ENCODE data around the gene RND2.
"Not testable (repeated sequence)": the region's sequence is repeated elsewhere in the genome, so short reads cannot be mapped to it uniquely, and the experiment has no call there.

RND2 gene

GRCh38 chr17:43027091-43028032 is 2.3 kb downstream of the RND2 start:
- DNase-seq, result no peak

DNA sequence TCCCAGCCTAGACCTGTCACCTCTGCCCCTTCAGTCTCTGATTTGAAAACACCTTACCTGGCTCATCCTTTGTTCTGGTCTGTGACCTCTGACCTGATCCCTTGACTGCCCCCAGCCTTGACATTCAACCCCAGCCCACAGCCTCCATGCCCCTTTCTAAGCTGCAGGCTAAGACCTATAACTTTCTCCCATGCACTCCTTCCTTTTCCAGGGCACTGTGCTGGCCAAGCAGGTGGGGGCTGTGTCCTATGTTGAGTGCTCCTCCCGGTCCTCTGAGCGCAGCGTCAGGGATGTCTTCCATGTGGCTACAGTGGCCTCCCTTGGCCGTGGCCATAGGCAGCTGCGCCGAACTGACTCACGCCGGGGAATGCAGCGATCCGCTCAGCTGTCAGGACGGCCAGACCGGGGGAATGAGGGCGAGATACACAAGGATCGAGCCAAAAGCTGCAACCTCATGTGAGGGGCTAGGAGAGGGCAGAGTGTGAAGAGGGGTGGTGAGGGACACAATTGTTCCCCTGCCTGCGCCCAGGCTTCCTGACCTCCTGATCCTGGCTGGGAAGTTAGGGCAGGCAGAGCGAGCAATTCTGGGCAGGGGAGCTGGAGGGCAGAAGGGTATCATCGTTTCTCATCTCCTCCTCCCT is 3.3 kb downstream of the RND2 start:
- DNase-seq, result no peak

GRCh38 chr17:43030137-43030767 is 5.2 kb downstream of the RND2 start:
- DNase-seq, result no peak

- DNase-seq, result no peak
Measured at GRCh38 chr17:43031666-43032065, 6.6 kb downstream of the RND2 start.

GRCh38 chr17:43033948-43034881 is 9.2 kb downstream of the RND2 start:
- no peak for DNase-seq

GRCh38 chr17:43034894-43035293 is 9.9 kb downstream of the RND2 start:
- DNase-seq, result no peak

DNA sequence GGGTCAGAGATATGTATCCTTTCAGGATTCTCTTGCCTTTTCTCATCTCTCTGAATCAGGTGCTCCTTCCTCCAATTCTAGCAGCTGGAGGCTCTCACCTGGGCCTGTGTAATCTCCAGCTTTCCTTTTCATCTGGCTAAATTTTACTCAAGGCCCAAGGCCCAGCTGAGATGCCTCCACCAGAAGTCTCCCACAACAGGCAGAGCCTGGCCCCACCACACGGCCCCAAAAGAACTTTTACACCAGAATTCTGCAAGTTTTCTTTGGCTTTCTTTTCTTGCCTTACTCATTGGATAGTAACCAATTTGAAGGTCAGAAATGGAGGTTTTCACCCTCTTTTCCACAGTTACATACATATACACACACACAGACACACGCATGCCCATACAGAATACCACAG is 14.6 kb downstream of the RND2 start:
- DNase-seq, result no peak

- DNase-seq, result no peak
Measured at GRCh38 chr17:43040655-43041054, 15.6 kb downstream of the RND2 start.

DNA sequence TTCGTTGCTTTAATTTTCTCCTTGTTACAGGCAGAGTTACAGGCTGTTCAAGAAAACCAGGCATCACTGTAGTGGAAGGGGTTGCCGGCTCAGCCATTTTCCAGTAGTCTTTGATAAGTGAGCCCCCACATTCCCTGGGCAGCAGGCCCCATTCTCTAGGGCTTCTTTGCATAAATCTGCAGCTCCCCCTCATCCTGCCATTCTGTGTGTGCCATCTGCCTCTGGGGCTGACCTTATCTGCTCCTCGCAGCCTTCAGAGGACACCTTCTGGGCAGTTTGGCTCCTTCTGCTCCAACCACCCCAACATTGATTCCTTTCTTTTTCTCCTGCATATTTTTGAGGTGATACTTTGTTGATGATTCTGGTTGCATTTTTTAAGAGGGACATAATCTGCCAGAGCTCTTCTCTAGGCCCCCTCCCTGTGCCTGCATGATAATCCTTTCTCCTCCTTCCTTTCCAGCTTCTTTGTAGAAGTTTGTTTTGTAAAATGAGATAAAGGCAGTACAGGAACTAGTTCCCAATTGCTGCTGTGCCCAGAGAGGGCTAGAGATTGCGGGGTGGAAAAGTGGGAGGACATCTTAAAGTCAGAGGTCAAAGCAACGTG is 17.1 kb downstream of the RND2 start:
- no peak for DNase-seq

GRCh38 chr17:43043307-43043706 is 18.3 kb downstream of the RND2 start:
- no peak for DNase-seq

- DNase-seq, result no peak
Measured at GRCh38 chr17:43044024-43044423, 19.0 kb downstream of the RND2 start.

GRCh38 chr17:43051969-43052368 is 26.9 kb downstream of the RND2 start:
- no peak for DNase-seq

GRCh38 chr17:43053008-43053407 is 28.0 kb downstream of the RND2 start:
- not testable (repeated sequence) for DNase-seq

- DNase-seq, result no peak
Measured at GRCh38 chr17:43056051-43056450, 31.0 kb downstream of the RND2 start.

- DNase-seq, result no peak
Measured at GRCh38 chr17:43062984-43063638, 38.1 kb downstream of the RND2 start.

GRCh38 chr17:43068570-43069367 is 43.7 kb downstream of the RND2 start:
- no peak for DNase-seq

GRCh38 chr17:43069368-43069898 is 44.4 kb downstream of the RND2 start:
- no peak for DNase-seq

DNA sequence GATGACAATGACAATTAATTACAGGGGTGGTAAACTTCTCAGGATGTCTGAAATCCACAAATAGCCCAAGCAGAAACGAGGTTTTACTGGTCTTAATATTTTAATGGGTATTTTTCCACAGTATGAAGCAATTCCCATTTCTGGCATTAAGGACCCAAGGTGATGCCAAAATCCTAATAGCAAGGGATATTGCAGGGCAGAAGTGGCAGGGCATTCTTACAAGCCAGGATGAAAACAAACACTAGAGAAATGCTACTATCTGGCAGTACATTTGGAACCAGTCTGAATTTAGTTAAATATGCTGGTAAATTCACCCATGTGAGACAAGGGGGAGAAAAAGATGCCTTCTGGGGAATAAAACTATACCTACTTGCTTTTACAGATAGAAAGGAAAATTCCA is 45.2 kb downstream of the RND2 start:
- DNase-seq, result no peak

DNA sequence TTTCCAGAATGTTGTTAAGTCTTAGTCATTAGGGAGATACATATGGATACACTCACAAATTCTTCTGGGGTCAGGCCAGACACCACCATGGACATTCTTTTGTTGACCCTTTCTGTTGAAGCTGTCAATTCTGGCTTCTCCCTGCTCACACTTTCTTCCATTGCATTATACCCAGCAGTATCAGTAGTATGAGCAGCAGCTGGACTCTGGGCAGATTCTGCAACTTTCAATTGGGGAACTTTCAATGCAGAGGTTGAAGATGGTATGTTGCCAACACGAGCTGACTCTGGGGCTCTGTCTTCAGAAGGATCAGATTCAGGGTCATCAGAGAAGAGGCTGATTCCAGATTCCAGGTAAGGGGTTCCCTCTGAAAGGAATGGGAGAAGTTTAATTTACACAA is 45.8 kb downstream of the RND2 start:
- DNase-seq, result no peak

DNA sequence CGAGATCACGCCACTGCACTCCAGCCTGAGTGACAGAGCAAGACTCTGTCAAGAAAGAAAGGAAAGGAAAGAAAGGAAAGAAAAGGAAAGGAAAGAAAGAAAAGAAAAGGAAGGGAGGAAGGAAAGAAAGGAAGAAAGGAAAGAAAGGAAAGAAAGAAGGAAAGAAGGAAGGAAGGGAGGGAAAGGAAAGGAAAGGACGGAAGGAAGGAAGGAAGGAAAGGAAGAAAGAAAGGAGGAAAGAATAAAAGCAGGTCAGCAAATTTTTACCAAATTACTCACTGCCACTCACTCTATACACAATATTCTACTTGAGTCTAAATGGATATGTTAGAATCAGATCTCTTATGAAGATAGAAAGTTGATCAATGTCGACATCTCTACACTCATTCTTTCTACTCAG is 49.8 kb downstream of the RND2 start:
- no peak for DNase-seq

All from activated CD4-positive, CD25-positive, alpha-beta regulatory T cell (primary cell).